Hindlimb muscle (tissue), 1 donor: ENCODE measurements around the gene KCNIP4. TPM values are rescaled to one million over a fixed set of nuclear protein-coding genes. Genes with fewer than 3 reads are reported as not detected.

Source experiments
- DNase-seq: peaks from one replicate; pipeline ENCODE4 v3.0.0-alpha.2; 2013
- polyA plus RNA-seq: library from polyadenylated mRNA; unstranded; fragments of 120-200 nt; gene quantifications from one replicate; pipeline ENCODE4 v1.2.1, GENCODE V29; 2013; ENCODE audit not compliant: insufficient read length

KCNIP4 gene
- polyA plus RNA-seq, 1 donor = 1.8 TPM

DNA sequence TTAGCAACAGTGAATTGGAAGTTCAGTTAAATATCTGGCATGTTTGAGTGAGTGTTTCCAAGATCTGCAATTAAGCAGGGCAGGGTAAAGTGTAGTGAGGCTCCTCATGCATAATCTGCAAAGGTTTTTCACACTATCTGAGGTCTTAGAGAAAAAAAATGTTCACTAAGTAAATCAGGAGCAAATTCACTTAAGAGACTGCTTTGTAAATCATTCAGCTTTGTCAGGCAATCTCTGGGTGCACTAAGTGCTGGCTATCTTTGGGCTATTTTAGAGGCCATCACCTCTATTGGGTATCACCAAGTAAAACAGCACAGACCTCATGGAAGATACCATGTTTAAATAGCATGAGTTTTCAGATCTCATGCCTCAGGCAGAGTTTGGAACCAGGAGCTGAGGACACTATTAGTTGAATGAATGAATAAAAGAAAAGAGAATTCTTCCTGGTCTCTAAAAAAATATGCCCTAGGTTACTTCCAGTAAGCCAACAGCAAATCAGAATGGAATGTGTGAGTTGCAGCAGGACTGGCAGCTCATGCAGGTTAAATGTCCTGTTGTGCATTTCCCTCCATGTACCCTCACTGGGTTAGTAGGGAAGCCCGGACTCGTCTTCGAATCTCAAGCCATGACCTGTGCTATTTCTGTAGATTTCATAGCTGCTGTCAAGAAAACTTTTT, 195.3 kb downstream of the KCNIP4 start:
- no peak for DNase-seq

GRCh38 chr4:21752616-21753015, 196.0 kb downstream of the KCNIP4 start:
- DNase-seq = no peak

DNA sequence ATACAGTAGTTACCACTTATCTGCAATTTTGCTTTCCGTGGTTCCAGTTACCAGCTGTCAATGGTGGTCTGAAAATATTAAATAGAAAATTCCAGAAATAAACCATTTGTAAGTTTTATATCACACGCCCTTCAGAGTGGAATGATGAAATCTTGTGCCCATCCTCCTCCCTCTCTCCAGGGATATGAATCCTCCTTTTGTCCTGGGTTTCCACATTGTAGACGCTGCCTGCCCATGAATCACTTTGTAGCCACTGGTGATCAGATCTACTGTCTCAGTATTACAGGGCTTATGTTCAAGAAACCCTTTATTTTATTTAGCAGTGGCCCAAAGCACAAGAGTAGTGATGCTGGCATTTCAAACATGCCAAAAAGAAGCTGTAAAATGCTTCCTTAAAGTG, 198.6 kb downstream of the KCNIP4 start:
- DNase-seq = no peak

DNA sequence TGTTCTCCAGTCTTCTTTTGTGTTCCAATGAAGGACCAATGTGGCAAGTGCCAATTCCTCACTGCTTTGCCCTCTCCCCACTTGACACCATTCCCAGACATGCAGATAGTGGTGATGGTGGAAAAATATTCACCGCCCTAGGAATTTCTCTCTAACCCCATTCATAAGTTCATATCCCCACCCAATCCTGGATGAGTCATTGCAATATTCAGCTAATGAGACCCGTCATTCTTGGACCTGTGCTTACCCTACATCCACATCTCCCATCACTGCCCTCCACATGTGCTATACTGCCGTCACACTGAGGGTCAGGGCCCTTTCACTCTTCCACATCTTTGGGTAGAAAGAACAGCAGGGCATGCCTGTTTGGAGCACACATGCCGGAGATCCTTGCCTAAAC, 199.2 kb downstream of the KCNIP4 start:
- DNase-seq = no peak

GRCh38 chr4:21744046-21744445, 204.5 kb downstream of the KCNIP4 start:
- no peak for DNase-seq

GRCh38 chr4:21742326-21742725, 206.2 kb downstream of the KCNIP4 start:
- DNase-seq = no peak

DNA sequence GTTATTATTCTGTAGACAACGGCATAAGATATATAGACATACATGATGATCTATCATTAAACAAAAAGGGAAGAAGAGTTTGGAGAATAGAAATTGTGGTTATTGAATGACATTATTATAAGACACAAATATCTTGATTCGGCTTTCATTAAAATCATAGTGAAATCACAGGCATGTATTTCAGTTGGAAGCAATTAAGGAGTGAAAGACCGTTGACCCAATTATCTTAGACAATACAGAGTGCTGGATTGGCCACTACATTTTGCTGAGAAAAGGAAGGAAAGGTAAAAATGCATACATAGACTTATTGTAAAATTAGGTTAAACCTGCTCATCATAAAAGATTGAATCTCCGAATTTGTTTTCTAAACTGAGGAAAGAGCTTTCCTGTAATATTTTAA, 209.8 kb downstream of the KCNIP4 start:
- no peak for DNase-seq

DNA sequence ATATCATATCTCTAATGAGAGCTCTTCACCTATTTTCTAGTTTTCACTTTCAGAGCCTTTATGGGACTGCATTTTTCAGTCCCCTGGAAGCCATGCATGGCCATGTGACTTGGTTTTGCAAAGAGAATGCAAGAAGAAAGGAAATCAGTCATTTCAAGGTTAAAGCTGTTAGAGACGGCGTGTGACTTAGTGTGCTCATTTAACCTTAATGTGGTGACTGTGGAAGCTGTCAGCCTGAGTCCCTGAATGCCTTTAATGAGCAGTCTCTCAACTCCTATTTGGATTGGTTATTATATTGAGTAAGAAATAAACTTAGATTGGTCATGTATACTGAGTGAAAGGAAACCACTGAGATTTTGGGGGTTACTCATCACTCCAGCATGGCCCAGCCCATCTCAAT, 212.7 kb downstream of the KCNIP4 start:
- no peak for DNase-seq

GRCh38 chr4:21733894-21734630, 214.5 kb downstream of the KCNIP4 start:
- no peak for DNase-seq

DNA sequence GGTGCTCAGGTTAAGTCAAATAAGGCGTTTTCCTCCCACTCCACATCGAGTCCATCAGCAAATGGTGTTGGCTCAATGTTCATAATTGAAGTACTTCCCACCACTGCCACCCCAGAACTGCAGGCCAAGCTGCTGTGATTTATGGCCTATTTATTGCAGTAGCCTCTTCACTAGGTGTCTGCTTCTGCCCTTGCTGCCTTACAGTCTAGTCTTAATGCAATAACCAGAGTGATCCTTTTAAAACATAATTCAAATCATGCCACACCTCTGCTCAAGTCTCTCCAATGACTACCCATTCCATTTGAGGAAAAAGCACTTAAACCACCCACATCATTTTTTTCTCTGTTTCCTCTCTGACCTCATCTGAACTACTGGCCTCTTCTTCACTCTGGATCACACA, 220.3 kb downstream of the KCNIP4 start:
- DNase-seq = no peak

DNA sequence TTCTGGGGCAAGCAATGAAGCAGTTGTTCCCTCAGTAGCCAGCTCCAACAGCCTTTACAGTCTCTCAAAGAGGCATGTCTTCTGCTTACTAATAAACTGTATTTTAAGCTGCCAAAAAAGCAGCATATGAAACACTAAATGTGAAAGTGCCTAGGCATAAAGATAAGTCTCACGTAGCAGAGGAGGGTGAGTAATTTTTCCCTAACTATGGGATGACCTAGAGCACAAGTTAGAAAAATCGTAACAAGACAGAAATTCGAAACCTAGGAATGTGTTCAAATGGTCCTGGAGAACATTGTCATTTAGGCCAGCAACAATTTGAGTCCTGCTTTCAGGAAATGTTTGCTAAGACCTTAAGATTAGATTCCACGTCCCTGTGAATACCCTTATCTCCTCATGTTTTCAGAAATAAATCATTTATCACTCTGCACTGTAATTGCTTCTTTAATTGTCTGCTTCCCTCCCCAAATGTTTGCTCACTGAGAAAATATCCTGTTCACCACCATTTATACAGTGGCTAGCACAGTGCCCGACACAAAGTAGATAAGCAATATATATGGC, 222.2 kb downstream of the KCNIP4 start:
- no peak for DNase-seq

DNA sequence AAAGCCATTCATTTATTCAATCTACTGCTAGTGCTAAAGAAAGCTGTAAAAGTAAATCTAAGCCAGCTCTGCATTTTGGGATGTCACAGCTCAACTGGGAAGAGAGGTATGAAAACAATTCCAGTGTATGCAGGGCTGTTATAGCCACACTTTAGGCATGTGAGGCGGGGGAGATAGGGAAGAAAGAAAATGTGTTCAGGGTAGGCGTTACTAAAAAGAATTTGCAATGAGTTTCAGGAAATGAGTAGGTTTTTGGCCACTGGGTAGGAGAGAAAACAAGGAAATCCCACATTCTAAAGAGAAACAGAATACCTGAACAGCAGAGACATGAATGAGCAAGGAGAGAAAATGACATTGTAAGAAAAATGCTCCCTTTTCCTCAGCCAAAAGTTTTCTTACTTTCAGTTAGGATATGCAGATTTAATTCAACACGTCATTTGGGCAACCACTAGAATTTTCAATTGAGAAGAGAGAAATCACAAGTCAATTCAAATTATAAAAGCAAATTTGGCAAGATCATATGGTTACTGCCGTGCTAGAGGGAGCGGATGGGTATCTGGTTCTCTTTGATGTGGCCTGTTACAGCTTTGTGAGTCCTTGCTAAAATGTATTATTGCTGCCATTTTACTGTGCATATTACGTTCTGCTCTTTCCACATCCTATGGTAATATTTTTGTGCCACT, 226.3 kb downstream of the KCNIP4 start:
- no peak for DNase-seq

DNA sequence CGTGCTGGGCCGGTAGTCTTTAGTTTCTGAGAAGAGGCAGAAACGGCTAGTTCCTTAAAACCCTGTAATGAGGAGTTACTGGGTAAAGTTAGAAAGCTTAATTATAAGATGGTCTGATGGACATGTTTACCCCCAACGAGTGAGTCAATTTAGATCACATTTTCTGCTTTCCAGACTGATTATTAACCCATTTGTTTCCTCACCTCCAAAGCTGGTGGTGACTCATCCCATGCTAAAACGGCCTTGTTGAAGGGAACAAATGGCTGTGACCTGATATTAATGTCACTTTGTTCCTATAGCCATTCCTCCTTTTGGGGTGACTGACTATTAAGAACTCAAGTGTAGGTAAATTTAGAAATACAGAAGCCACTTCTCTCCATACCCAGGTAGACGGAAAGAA, 232.0 kb downstream of the KCNIP4 start:
- DNase-seq = no peak

DNA sequence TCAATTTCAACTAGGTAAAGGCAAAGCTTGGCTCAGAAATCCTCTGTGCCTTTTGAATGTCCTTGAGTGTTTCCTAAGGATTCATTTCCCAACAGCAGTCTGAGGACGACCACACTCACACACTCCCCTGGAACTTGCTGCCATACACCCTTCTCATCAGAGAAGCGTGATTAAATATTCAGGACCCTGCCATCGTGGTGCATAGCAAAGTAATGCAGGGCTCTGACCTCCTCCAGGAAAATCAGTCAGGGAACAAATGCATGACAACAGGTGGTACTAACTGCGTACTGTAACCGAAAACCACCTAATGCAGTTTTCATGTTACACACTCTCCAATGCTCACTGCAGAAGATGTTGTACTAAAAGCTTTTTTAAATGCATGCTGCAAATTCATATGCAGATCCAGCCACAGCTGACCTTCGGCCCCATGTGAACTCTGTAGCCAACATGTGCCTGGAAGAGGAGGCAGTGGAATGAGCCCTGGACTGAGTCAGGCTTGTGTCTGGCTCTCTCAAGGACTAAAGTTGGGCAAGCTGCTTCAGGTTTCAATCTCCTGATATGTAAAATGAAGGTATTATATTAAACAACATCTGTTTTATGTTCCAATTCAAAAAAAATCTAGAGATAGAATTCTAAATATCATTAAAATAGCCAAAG, 238.3 kb downstream of the KCNIP4 start:
- DNase-seq = no peak

DNA sequence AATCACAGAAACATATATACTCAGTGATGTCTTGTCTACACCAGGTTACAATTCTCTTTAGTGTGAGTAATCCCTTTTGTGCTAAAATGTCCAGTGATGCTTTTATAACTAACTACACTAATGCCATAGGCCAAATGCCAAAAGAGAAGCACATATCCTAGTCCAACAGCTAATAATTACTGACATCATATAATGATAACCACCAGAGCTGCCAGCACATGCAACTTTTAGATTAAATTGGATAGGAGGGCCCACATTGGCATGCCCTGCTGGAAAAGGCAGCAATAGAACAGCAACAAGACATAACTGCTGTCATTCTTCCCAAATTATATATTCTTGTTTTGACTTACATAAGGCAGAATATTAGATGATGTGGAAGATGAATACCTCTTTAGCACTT, 238.8 kb downstream of the KCNIP4 start:
- no peak for DNase-seq

- DNase-seq = no peak
These were observed 239.5 kb downstream of the KCNIP4 start for GRCh38 chr4:21709031-21709430.

DNA sequence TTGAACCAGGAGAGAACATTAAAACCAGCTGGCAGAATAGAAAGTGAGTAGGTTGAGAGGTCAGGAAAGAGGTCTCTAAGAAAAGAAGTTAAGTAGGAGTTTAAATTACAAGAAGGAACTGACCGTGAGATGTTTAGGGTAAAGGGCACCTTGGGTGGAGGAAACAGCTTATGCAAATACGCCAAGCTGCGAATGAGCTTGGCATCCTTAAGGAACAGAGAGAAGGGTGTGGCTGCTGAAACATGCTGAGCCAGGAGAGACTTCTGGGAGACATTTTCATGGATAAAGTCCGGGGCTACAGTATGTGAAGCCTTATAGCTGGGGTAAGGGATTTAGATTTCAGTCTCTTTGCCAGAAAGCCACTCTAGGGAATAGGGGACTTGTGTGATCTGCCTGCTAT, 249.1 kb downstream of the KCNIP4 start:
- no peak for DNase-seq

DNA sequence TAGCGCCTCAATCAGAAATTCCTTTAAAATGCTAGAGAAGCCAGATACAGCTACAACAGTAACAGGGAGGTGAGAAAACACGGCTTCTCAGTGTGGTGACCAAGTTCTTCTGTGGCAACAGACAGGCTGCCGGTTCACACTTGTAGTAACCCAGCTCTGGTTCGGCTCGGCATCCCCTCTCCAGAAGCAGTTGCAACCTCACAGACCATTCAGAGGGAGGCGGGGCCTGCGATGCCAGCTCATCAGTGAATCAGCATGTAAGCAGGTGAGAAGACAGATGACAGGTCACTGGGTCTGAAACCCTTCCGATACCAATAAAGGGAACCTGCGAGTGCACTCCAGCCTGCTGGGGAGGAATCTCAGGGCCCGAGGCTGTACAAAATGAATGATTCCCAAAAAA, 251.0 kb downstream of the KCNIP4 start:
- DNase-seq = no peak

DNA sequence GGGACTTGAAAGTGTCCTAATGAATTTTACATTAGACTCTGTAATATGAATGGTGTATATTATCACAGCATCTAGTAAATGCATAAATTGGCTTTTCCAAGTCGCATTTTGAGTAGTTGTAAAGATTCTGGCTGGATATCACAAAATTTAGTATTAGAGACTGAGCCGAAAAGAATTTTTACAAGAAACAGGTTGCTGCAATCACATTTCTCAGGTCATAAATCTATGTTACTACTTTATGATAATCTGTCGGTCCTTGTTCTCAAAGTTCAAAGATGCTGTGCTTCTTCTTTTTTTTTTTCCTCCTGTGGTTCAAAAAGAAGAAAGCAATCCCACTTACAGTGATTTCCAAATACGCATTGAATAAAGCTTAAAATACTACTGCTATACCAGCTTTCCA, 253.4 kb downstream of the KCNIP4 start:
- no peak for DNase-seq

- DNase-seq = no peak
These were observed 256.3 kb downstream of the KCNIP4 start for GRCh38 chr4:21692241-21692640.

DNA sequence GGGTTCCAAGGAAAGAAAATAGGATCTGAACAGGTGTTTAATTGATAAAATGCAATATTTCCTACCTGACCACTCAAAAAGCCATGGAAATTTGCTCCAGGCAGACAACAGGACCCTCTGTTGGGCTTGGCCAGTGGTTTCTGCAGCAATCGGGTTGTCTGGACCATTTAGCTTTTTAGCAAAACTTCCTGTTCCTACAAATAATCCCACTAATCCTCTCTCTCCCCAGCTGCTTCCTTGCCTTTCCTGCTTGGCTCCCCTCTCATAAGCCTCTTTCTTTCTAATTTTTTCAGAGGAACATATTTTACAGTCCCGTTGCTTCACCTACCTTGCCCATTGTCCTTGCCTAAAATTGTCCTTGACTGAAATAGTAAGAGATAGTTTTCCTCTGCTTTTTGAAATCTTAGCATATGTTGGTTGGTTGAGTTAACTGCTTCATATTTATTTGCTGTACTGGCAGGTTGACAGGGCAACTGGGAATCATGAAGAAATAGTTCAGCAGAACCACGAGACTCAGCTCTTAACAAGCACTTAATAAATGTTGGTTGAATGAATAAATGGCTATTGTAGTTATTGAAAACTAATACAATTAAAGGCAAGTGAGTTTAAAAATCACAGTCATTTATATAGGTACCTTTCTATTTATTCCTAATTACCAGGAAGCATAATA, 259.8 kb downstream of the KCNIP4 start:
- no peak for DNase-seq

GRCh38 chr4:21685911-21686310, 262.7 kb downstream of the KCNIP4 start:
- DNase-seq = no peak
